Activated CD4-positive, alpha-beta T cell treated with anti-CD3 and anti-CD28 coated beads, Interleukin-2, Interleukin-6, amounts not matched to agents 100 ng/mL and 50 ng/mL, durations not matched to agents 16 hours and 8 hours (primary cell): ENCODE data around the gene WNT11.

Source experiments
- DNase-seq: peaks from one replicate; pipeline ENCODE4 v3.0.0-alpha.2; 2020

The WNT11 gene

GRCh38 chr11:76151556-76152085 lies 54.7 kb downstream of the WNT11 start:
- no peak for DNase-seq

DNA sequence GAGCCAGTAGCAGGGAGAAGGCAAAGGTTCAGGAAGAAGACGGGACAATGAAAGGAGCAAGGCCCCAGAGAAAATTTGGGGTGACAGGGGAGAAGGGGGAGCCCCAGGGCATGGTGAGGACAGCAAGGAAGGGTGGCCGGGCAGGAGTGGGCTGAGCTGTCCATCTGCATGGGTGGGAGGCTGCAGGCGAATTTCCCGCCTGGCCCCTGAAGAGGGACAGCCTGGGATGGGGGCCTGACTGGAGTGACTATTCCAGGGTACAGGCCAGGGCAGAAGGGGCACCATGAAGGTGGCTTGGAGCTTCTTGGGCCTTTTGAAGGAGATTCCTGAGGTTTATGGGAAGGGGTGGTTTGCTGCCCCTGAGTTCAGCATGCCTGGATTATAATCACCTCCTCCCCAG lies 56.2 kb downstream of the WNT11 start:
- DNase-seq, result no peak

DNA sequence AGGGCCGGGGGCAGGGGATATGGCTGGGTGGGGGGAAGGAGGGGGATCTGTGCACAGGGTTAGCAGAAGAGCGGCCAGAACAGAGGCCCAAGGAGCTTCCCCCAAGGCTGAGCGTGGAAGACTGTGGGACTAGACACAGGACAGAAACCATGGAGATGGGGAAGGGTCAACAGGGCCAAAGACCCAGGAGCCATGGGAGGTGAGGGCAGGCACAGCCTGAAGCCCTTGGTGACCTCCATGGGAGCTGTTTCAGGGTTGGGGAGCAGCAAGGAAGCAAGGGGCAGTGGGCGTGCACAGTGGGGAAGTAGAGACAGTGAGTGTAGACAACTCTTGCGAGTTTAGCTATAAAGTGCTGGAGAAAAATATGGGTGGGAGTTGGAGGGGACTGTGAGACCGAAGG lies 56.6 kb downstream of the WNT11 start:
- no peak for DNase-seq

GRCh38 chr11:76148941-76149613 lies 57.2 kb downstream of the WNT11 start:
- DNase-seq, result no peak

DNA sequence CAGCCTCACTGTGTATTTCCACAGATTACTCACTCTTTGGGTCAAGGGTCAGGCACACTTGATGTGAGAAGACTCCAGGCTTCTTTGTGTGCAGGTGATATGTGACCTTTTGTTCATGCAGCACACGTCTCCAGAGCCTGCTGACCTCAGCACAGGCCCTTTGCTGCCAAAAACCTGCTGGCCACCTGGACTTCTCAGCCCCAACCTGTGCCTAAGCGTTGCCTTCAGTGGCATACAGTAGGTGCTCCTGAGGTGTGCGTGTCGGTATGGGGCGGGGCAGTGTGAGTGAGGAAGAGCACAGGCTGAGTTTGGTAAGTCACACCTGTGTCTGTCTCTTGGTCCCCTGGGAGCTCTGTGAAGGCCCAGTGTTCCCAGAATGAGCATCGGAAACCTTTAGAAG lies 58.1 kb downstream of the WNT11 start:
- no peak for DNase-seq

GRCh38 chr11:76147106-76147740 lies 59.1 kb downstream of the WNT11 start:
- no peak for DNase-seq

- no peak for DNase-seq
Observed at GRCh38 chr11:76143274-76143673, 63.0 kb downstream of the WNT11 start.

DNA sequence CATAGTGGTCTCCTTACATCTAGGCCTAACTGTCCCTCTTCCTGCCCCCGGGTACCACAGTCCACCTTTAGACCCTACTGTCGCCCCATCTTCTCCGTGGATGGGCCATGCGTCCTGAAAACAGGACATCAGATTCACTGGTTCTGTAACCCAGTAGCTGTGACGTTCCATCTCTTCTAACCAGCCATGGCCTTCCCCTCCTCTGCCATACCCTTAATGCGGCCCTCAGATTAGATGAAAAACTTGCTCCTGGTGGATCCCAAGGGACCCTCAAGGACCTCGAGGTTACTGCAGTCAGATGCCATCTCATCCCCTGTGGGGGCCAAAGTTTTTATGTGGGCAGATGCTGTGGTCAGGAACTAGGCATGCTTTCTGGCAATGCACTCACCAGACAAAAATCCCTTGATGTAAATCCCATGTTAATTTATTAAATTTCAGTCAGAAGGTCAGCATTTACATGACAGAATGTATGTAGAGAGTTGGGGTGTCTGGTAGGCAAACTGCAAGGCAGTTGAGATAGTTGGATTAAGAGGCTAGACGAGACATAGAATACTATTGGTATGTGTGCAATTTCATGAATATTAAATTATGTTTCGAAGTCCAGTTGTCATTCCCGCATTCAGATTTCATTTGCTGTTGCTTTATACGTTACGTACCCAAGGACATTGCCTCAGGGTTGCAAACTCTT lies 64.3 kb downstream of the WNT11 start:
- no peak for DNase-seq

- DNase-seq, result no peak
Observed at GRCh38 chr11:76140912-76141574, 65.3 kb downstream of the WNT11 start.

DNA sequence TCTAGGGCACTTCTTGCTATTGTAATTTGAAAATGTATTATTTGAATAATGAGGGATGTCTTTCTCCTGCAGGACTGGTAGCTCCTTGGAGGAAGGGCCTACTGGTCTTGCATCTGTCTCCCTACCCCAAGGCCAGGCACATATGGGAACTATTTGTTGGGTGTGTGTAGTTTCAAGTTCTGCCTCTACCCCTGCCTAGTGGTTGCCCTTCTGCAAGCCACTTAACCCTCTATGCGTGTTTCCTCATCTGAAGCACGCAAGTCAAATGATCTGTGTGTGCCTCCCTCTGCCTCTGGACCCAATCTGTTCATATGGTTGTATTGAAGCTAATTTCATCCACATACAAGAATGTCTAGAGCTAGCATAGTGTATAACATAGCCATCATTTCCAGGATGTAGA lies 67.0 kb downstream of the WNT11 start:
- no peak for DNase-seq
